Measurements from ENCODE around the gene FMC1.

GRCh38 chr7:139351027-139351426 is 9.9 kb downstream of the FMC1 start:
- TF ChIP-seq, protein P1, sequence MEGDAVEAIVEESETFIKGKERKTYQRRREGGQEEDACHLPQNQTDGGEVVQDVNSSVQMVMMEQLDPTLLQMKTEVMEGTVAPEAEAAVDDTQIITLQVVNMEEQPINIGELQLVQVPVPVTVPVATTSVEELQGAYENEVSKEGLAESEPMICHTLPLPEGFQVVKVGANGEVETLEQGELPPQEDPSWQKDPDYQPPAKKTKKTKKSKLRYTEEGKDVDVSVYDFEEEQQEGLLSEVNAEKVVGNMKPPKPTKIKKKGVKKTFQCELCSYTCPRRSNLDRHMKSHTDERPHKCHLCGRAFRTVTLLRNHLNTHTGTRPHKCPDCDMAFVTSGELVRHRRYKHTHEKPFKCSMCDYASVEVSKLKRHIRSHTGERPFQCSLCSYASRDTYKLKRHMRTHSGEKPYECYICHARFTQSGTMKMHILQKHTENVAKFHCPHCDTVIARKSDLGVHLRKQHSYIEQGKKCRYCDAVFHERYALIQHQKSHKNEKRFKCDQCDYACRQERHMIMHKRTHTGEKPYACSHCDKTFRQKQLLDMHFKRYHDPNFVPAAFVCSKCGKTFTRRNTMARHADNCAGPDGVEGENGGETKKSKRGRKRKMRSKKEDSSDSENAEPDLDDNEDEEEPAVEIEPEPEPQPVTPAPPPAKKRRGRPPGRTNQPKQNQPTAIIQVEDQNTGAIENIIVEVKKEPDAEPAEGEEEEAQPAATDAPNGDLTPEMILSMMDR (IDR thresholded peaks at IDR 0.05; ENCODE audit: borderline replicate concordance, extremely low read depth, low read length, poor library complexity, severe bottlenecking): no peak
- no peak for TF ChIP-seq EZH2 (IDR thresholded peaks at IDR 0.05; ENCODE audit: borderline replicate concordance, low read depth, low read length, severe bottlenecking)
